HCT116 (cell line): ENCODE results near the gene HMHB1.

ENCODE experiments used
- CTCF ChIP-seq, 3 experiments: fragments of 200-600 bp in 1 of 3; sonication (generic) in 1 of 3; IDR thresholded peaks in 2 of 3; conservative IDR thresholded peaks in 1 of 3; 2 replicates each; pipeline ENCODE4 v1.5.1; 2012 to 2017; ENCODE audit warnings: low read depth in 2 of 3, low read length in 2 of 3, antibody characterized with exemption in 1 of 3, borderline replicate concordance in 1 of 3, control low read depth in 1 of 3, mild to moderate bottlenecking in 1 of 3, mixed read lengths in 1 of 3, mixed run types in 1 of 3, moderate library complexity in 1 of 3; ENCODE audit not compliant: insufficient read depth in 1 of 3
- EZH2 ChIP-seq: fragments of 200-600 bp; sonication (generic); IDR thresholded peaks from 2 replicates; pipeline ENCODE4 v1.6.1; 2017; ENCODE audit warnings: antibody characterized with exemption, mixed run types
- EZH2phosphoT487 ChIP-seq: fragments of 200-600 bp; IDR thresholded peaks from 2 replicates; pipeline ENCODE4 v1.6.1; 2018; ENCODE audit warnings: antibody characterized with exemption, borderline replicate concordance
- FOSL1 ChIP-seq: IDR thresholded peaks from 2 replicates; pipeline ENCODE4 v1.6.1; 2012; ENCODE audit warnings: low read depth
- JUND ChIP-seq: IDR thresholded peaks from 2 replicates; pipeline ENCODE4 v1.6.1; 2012
- POLR2A ChIP-seq: IDR thresholded peaks from 2 replicates; pipeline ENCODE4 v1.7.0; 2011; ENCODE audit warnings: borderline replicate concordance; ENCODE audit not compliant: insufficient read depth, insufficient read length; ENCODE audit errors: extremely low read depth
- POLR2AphosphoS5 ChIP-seq: IDR thresholded peaks from 2 replicates; pipeline ENCODE4 v1.6.1; 2011; ENCODE audit warnings: mild to moderate bottlenecking, low read depth, low read length, moderate library complexity
- REST ChIP-seq: IDR thresholded peaks from 2 replicates; pipeline ENCODE4 v1.6.1; 2012; ENCODE audit warnings: low read depth
- SIN3A ChIP-seq: IDR thresholded peaks from 2 replicates; pipeline ENCODE4 v1.6.1; 2012; ENCODE audit warnings: low read depth
- SP1 ChIP-seq: IDR thresholded peaks from 2 replicates; pipeline ENCODE4 v1.6.1; 2012; ENCODE audit warnings: low read depth
- TCF7L2 ChIP-seq: IDR thresholded peaks from 2 replicates; pipeline ENCODE4 v1.7.0; 2011; ENCODE audit warnings: borderline replicate concordance, inconsistent platforms; ENCODE audit not compliant: insufficient read depth, insufficient read length; ENCODE audit errors: extremely low read depth
- ZNF274 ChIP-seq: fragments of 200-500 bp; sonication (Bioruptor generic); IDR thresholded peaks from 2 replicates; pipeline ENCODE4 v1.6.1; 2014; ENCODE audit warnings: mild to moderate bottlenecking, low read depth, low read length, inconsistent platforms

GRCh38 chr5:143843461-143843860 is 31.5 kb downstream of the HMHB1 start:
- no peak for TF ChIP-seq POLR2A
- no peak for TF ChIP-seq CTCF (IDR thresholded peaks at IDR 0.05 in 2 of 3, conservative IDR thresholded peaks at IDR 0.05 in 1 of 3; ENCODE audit: borderline replicate concordance in 1 of 3, insufficient read depth in 1 of 3, low read depth in 2 of 3, low read length in 2 of 3)
- no peak for TF ChIP-seq POLR2AphosphoS5
- no peak for TF ChIP-seq ZNF274
- TF ChIP-seq EZH2 = no peak
- TF ChIP-seq EZH2phosphoT487 = no peak
- no peak for TF ChIP-seq REST
- TF ChIP-seq SP1 = no peak
- TF ChIP-seq JUND = no peak
- no peak for TF ChIP-seq FOSL1
- no peak for TF ChIP-seq TCF7L2
- no peak for TF ChIP-seq SIN3A
